GM12878 (cell line): ENCODE data around the gene PRKCB. TPM values are rescaled to one million over a fixed set of nuclear protein-coding genes. Genes with fewer than 3 reads are reported as not detected.

Source experiments
- ASH2L ChIP-seq: fragments of 300-600, 200-600 bp; sonication (generic); IDR thresholded peaks from 2 replicates; pipeline ENCODE4 v1.6.1; 2017; ENCODE audit warnings: low read depth, mild to moderate bottlenecking, borderline replicate concordance
- CHD2 ChIP-seq: IDR thresholded peaks from 2 replicates; pipeline ENCODE4 v1.6.1; 2011; ENCODE audit warnings: low read depth, low read length, improper control_type of control experiment, borderline replicate concordance
- CUX1 ChIP-seq: IDR thresholded peaks from 2 replicates; pipeline ENCODE4 v1.6.1; 2012; ENCODE audit warnings: improper control_type of control experiment, low read depth, low read length; ENCODE audit not compliant: insufficient replicate concordance
- ELK1 ChIP-seq: IDR thresholded peaks from 2 replicates; pipeline ENCODE4 v1.6.1; 2012; ENCODE audit warnings: low read depth, low read length, improper control_type of control experiment
- IRF5 ChIP-seq: fragments of 450-650 bp; IDR thresholded peaks from 2 replicates; pipeline ENCODE4 v1.6.1; 2017; ENCODE audit warnings: borderline replicate concordance
- MEF2A ChIP-seq: IDR thresholded peaks from 2 replicates; pipeline ENCODE4 v1.6.1; 2011; ENCODE audit warnings: low read depth, mild to moderate bottlenecking, low read length, moderate library complexity; ENCODE audit not compliant: insufficient read depth
- NFYB ChIP-seq: IDR thresholded peaks from 2 replicates; pipeline ENCODE4 v1.6.1; 2011; ENCODE audit warnings: low read depth, mild to moderate bottlenecking, low read length, improper control_type of control experiment, moderate library complexity; ENCODE audit not compliant: insufficient read depth
- NRF1 ChIP-seq: conservative IDR thresholded peaks from 2 replicates; pipeline ENCODE4 v1.6.1; 2011; ENCODE audit warnings: mild to moderate bottlenecking, low read depth, low read length, improper control_type of control experiment
- PBX3 ChIP-seq: IDR thresholded peaks from 2 replicates; pipeline ENCODE4 v1.6.1; 2011; ENCODE audit warnings: mild to moderate bottlenecking, low read depth, low read length, moderate library complexity; ENCODE audit not compliant: insufficient replicate concordance
- RFX5 ChIP-seq: IDR thresholded peaks from 2 replicates; pipeline ENCODE4 v1.6.1; 2011; ENCODE audit warnings: low read depth, low read length, improper control_type of control experiment
- SIN3A ChIP-seq: IDR thresholded peaks from 2 replicates; pipeline ENCODE4 v1.6.1; 2012; ENCODE audit warnings: low read depth, low read length, improper control_type of control experiment
- SMC3 ChIP-seq: IDR thresholded peaks from 2 replicates; pipeline ENCODE4 v1.6.1; 2011; ENCODE audit warnings: low read length, improper control_type of control experiment, borderline replicate concordance
- SUPT20H ChIP-seq: IDR thresholded peaks from 2 replicates; pipeline ENCODE4 v1.6.1; 2011; ENCODE audit warnings: low read depth, mild to moderate bottlenecking, low read length, moderate library complexity, borderline replicate concordance; ENCODE audit not compliant: control insufficient read depth
- ZNF24 ChIP-seq: fragments of 450-650 bp; IDR thresholded peaks from 2 replicates; pipeline ENCODE4 v1.6.1; 2017; ENCODE audit warnings: antibody characterized with exemption, mild to moderate bottlenecking
- ZNF622 ChIP-seq: fragments of 450-650 bp; IDR thresholded peaks from 2 replicates; pipeline ENCODE4 v1.6.1; 2017; ENCODE audit warnings: mild to moderate bottlenecking, inconsistent platforms
- polyA plus RNA-seq, 11 experiments: library from polyadenylated mRNA; depleted of rRNA in 4 of 11; unstranded in 6 of 11; stranded (reverse) in 5 of 11; fragments of >200 nt; fragmentation: Nextera tagmentation in 4 of 11; fragmentation: Illumina TruSeq in 1 of 11; extraction: Ambion mirVana in 4 of 11; extraction: Trizol in 1 of 11; gene quantifications; 1 replicate in 1 of 11; 2 replicates in 10 of 11; pipeline versions ENCODE4 v1.2.1 to v1.2.3, GENCODE V29; 2011 to 2016; ENCODE audit warnings: inconsistent platforms in 2 of 11, missing spikeins in 2 of 11, low read depth in 1 of 11
- total RNA-seq, 4 experiments: library from RNA; depleted of rRNA in 3 of 4; stranded (reverse); fragments of >200 nt in 3 of 4; fragmentation: Illumina TruSeq in 1 of 4; extraction: Trizol in 1 of 4; gene quantifications; 2 replicates each; pipeline versions ENCODE4 v1.2.1 to v1.2.3, GENCODE V29; 2013 to 2021
- TF ChIP-seq, protein P1 (sequence below): fragments of 150-350 bp; IDR thresholded peaks from 2 replicates; pipeline ENCODE4 v1.6.1; 2016; ENCODE audit warnings: low read depth, low read length

PRKCB gene
- total and polyA plus RNA-seq, 10 of the 15 experiments (the other 5 are each of a cell fraction or from before 2014, with no cell fraction given) = 21.4 to 158 (median 97.3) TPM

DNA sequence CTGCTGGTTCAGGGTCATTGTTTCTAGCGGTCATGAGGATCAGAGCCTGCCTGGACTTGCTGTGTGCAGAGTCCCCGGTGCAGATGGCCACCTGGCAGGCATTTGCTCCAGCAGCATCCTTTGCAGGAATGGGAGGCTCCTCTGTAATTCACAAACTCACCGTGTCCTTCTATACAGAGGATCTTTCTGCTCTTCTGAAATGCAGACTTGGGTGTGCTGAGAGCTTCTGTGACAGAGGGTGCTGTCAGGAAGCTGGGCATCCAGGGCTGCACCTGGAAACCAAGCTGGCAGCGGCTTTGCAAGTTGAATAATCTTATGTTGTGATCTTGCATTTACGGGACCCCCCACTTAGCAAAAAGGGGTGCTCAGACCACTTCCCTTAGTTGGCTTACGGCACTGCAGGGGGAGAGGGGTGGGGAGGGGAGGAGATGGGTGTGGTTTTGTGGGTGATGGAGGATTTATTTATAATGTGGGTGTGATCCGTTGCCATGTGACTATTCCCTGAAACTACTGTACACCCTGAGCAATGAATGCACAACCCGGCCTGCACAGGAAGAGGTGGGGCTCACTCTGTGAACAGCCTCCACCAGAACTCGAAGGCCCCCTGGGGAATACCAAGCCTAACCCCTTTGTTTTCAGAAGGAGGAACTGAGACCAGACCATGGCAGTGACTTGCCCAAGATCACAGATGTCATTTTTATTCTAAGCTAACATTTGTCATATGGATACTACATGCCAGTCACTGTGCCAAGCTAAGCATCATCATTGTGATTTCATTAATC is 178.3 kb downstream of the PRKCB start (continued):
- TF ChIP-seq SUPT20H (no peak), ASH2L (no peak), IRF5 (no peak), ZNF622 (no peak), ELK1 (no peak), NFYB (peak; percentile 41; the same call in 1 of the 2 replicates), PBX3 (peak; percentile 18), MEF2A (peak; percentile 87), NRF1 (no peak), CHD2 (peak; percentile 23; the same call in 1 of the 2 replicates), SIN3A (no peak), SMC3 (no peak), CUX1 (no peak), ZNF24 (0 out of 2 replicates have a peak, but pooled peaks have one; percentile 32), RFX5 (no peak)
- TF ChIP-seq, protein P1, sequence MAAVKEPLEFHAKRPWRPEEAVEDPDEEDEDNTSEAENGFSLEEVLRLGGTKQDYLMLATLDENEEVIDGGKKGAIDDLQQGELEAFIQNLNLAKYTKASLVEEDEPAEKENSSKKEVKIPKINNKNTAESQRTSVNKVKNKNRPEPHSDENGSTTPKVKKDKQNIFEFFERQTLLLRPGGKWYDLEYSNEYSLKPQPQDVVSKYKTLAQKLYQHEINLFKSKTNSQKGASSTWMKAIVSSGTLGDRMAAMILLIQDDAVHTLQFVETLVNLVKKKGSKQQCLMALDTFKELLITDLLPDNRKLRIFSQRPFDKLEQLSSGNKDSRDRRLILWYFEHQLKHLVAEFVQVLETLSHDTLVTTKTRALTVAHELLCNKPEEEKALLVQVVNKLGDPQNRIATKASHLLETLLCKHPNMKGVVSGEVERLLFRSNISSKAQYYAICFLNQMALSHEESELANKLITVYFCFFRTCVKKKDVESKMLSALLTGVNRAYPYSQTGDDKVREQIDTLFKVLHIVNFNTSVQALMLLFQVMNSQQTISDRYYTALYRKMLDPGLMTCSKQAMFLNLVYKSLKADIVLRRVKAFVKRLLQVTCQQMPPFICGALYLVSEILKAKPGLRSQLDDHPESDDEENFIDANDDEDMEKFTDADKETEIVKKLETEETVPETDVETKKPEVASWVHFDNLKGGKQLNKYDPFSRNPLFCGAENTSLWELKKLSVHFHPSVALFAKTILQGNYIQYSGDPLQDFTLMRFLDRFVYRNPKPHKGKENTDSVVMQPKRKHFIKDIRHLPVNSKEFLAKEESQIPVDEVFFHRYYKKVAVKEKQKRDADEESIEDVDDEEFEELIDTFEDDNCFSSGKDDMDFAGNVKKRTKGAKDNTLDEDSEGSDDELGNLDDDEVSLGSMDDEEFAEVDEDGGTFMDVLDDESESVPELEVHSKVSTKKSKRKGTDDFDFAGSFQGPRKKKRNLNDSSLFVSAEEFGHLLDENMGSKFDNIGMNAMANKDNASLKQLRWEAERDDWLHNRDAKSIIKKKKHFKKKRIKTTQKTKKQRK = no peak
